ENCODE data around the gene CCSER1.

The CCSER1 gene

DNA sequence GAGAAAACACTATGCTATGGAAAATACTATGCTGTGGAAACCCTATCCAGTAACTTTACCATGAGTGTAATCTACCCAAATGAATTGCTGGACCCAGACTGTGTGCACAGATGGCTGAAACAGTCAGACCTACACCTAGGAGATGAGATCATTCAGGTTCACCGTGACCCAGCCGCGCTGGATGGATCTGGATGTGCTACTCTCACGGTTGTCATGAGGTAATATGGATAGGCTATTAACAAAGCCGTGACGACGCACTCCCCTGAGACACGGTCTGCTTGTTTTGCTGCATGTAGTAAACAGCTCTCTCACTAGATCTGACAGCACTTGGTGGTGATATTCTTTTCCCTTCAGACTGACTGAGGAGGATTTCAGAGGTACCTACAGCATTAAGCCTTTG is 1344.1 kb downstream of the CCSER1 start:
- Histone ChIP-seq H3K27me3 (ENCODE audit: insufficient read depth, low read length) (no peaks in the 10 kb centered on the region), H3K4me1 (ENCODE audit: control insufficient read depth in 1 of 2, insufficient read depth in 2 of 2, low read length in 2 of 2) (no peaks in the 10 kb centered on the region), H2AK5ac (ENCODE audit: low read length) (no peak overlapping the region), H2AFZ (ENCODE audit: insufficient read depth, low read length, poor library complexity) (no peak overlapping the region), H3K36me3 (ENCODE audit: control insufficient read depth in 1 of 2, insufficient read depth in 2 of 2, low read length in 2 of 2) (no peaks in the 10 kb centered on the region), H2BK5ac (ENCODE audit: low read depth, low read length, poor library complexity) (no peak overlapping the region), H3K9me3 (ENCODE audit: insufficient read depth, low read depth, low read length) (no peaks in the 10 kb centered on the region), H3K18ac (ENCODE audit: low read length) (no peak overlapping the region), H3K9ac (ENCODE audit: low read length) (no peak overlapping the region), H3K4me2 (ENCODE audit: low read length) (no peak overlapping the region), H4K91ac (ENCODE audit: low read depth, low read length) (no peak overlapping the region), H3K79me2 (ENCODE audit: control insufficient read depth, insufficient read depth, low read length, poor library complexity) (no peaks in the 10 kb centered on the region), H3K27ac (ENCODE audit: low read depth, low read length) (no peak overlapping the region), H2BK12ac (ENCODE audit: low read length) (no peak overlapping the region), H4K8ac (ENCODE audit: low read depth, low read length) (no peak overlapping the region), H3K14ac (ENCODE audit: low read length) (no peak overlapping the region), H4K12ac (ENCODE audit: low read depth, low read length) (no peak overlapping the region), H3K23ac (ENCODE audit: low read length) (no peak overlapping the region), H3K4me3 (ENCODE audit: low read depth, low read length) (no peak overlapping the region), H3K4ac (ENCODE audit: low read depth, low read length) (no peak overlapping the region), H3K79me1 (ENCODE audit: low read length) (no peaks in the 10 kb centered on the region), H2BK120ac (ENCODE audit: insufficient read depth, low read length, poor library complexity) (no peak overlapping the region)
- WGBS (ENCODE audit: extremely low coverage, insufficient coverage, insufficient read length), result no CpG with 5 or more reads among the region's 8 CpGs
- no peak for DNase-seq

DNA sequence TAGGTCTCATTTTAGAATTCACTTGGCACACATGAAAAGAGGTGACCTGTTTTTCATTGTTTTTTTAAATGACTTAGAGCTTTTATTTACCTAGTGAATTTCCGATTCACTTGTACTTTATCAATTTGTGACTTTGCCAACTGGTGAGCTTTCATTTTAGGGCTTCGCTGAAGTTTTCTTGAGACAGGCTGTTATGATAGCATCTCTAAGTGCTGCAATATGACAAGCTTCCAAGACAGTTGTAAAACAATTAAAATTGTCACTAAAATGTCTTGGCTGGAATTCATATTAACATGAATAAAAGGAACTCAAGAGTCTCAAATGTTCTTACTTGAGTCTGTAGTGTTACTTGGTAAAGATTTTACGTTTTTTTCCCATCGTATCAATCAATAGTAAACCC is 1344.9 kb downstream of the CCSER1 start:
- H2AFZ ChIP-seq (ENCODE audit: insufficient read depth, low read length, poor library complexity), result no peak overlapping the region
- H2BK120ac ChIP-seq (ENCODE audit: insufficient read depth, low read length, poor library complexity), result no peak overlapping the region
- no peak overlapping the region for H3K14ac ChIP-seq (ENCODE audit: low read length)
- no peak for DNase-seq
- H4K91ac ChIP-seq (ENCODE audit: low read depth, low read length), result no peak overlapping the region
- no peak overlapping the region for H3K4me3 ChIP-seq (ENCODE audit: low read depth, low read length)
- H4K12ac ChIP-seq (ENCODE audit: low read depth, low read length), result no peak overlapping the region
- no peak overlapping the region for H2AK5ac ChIP-seq (ENCODE audit: low read length)
- H3K9ac ChIP-seq (ENCODE audit: low read length), result no peak overlapping the region
- H3K27me3 ChIP-seq (ENCODE audit: insufficient read depth, low read length), result no peaks in the 10 kb centered on the region
- no peaks in the 10 kb centered on the region for H3K79me2 ChIP-seq (ENCODE audit: control insufficient read depth, insufficient read depth, low read length, poor library complexity)
- H3K79me1 ChIP-seq (ENCODE audit: low read length), result no peaks in the 10 kb centered on the region
- no peak overlapping the region for H2BK5ac ChIP-seq (ENCODE audit: low read depth, low read length, poor library complexity)
- H3K4me2 ChIP-seq (ENCODE audit: low read length), result no peak overlapping the region
- no peak overlapping the region for H4K8ac ChIP-seq (ENCODE audit: low read depth, low read length)
- H3K18ac ChIP-seq (ENCODE audit: low read length), result no peak overlapping the region
- no peaks in the 10 kb centered on the region for H3K4me1 ChIP-seq (ENCODE audit: control insufficient read depth in 1 of 2, insufficient read depth in 2 of 2, low read length in 2 of 2)
- no peak overlapping the region for H3K23ac ChIP-seq (ENCODE audit: low read length)
- WGBS (ENCODE audit: extremely low coverage, insufficient coverage, insufficient read length), result no CpG with 5 or more reads among the region's 4 CpGs
- no peak overlapping the region for H2BK12ac ChIP-seq (ENCODE audit: low read length)
- H3K27ac ChIP-seq (ENCODE audit: low read depth, low read length), result no peak overlapping the region
- H3K4ac ChIP-seq (ENCODE audit: low read depth, low read length), result no peak overlapping the region
- H3K9me3 ChIP-seq (ENCODE audit: insufficient read depth, low read depth, low read length), result no peaks in the 10 kb centered on the region
- no peaks in the 10 kb centered on the region for H3K36me3 ChIP-seq (ENCODE audit: control insufficient read depth in 1 of 2, insufficient read depth in 2 of 2, low read length in 2 of 2)

DNA sequence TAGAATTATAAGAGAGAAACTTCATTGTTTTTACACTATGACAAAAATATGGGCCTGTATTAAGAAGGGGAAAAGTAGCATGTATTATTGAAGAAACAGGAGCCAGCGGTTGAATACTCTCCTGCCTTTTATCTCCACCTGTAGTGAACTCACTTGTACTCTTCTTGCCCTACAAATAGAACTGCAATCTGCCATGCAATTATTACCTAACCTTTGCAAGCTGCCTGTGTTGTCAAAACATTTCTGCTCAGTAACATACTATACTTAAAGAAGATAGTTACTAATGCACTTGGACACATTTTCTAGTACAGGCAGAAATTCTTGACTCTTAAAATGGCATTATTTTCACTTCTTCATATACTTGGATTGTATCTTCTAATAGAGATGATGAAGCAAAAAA is 1358.2 kb downstream of the CCSER1 start:
- H3K27me3 ChIP-seq (ENCODE audit: insufficient read depth, low read length), result no peaks in the 10 kb centered on the region
- no peak overlapping the region for H2BK120ac ChIP-seq (ENCODE audit: insufficient read depth, low read length, poor library complexity)
- DNase-seq, result no peak
- H3K79me2 ChIP-seq (ENCODE audit: control insufficient read depth, insufficient read depth, low read length, poor library complexity), result no peaks in the 10 kb centered on the region
- H3K4ac ChIP-seq (ENCODE audit: low read depth, low read length), result no peak overlapping the region
- H4K8ac ChIP-seq (ENCODE audit: low read depth, low read length), result no peak overlapping the region
- no peak overlapping the region for H3K18ac ChIP-seq (ENCODE audit: low read length)
- no peak overlapping the region for H3K27ac ChIP-seq (ENCODE audit: low read depth, low read length)
- no peaks in the 10 kb centered on the region for H3K4me1 ChIP-seq (ENCODE audit: control insufficient read depth in 1 of 2, insufficient read depth in 2 of 2, low read length in 2 of 2)
- H3K9me3 ChIP-seq (ENCODE audit: insufficient read depth, low read depth, low read length), result no peaks in the 10 kb centered on the region
- H4K12ac ChIP-seq (ENCODE audit: low read depth, low read length), result no peak overlapping the region
- H3K14ac ChIP-seq (ENCODE audit: low read length), result no peak overlapping the region
- H3K23ac ChIP-seq (ENCODE audit: low read length), result no peak overlapping the region
- H2BK5ac ChIP-seq (ENCODE audit: low read depth, low read length, poor library complexity), result no peak overlapping the region
- no peak overlapping the region for H3K4me3 ChIP-seq (ENCODE audit: low read depth, low read length)
- H3K79me1 ChIP-seq (ENCODE audit: low read length), result no peaks in the 10 kb centered on the region
- H2AK5ac ChIP-seq (ENCODE audit: low read length), result no peak overlapping the region
- H3K36me3 ChIP-seq (ENCODE audit: control insufficient read depth in 1 of 2, insufficient read depth in 2 of 2, low read length in 2 of 2), result no peaks in the 10 kb centered on the region
- H3K4me2 ChIP-seq (ENCODE audit: low read length), result no peak overlapping the region
- no peak overlapping the region for H3K9ac ChIP-seq (ENCODE audit: low read length)
- H2BK12ac ChIP-seq (ENCODE audit: low read length), result no peak overlapping the region
- no peak overlapping the region for H2AFZ ChIP-seq (ENCODE audit: insufficient read depth, low read length, poor library complexity)
- no CpG with 5 or more reads among the region's 1 CpG for WGBS (ENCODE audit: extremely low coverage, insufficient coverage, insufficient read length)
- H4K91ac ChIP-seq (ENCODE audit: low read depth, low read length), result no peak overlapping the region

DNA sequence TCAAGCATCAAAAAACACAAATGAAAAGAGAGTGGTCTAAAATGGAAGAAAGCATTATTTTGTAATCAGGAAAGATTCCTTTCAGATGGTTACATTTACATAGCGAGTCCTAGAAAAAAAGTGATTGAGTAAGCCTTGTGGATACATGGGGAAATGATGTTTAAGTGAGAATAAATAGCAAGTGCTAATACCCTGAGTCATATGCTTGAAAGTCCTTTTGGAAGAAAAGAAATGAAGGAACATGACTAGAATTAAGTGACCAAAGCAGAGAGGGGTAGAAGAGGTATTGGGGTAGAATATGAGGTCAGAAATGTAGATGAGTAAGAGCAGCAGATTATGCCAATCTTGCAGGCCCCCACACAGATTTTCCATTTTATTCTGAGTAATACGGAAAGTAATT is 1361.8 kb downstream of the CCSER1 start:
- WGBS (ENCODE audit: extremely low coverage, insufficient coverage, insufficient read length), result no CpG with 5 or more reads among the region's 2 CpGs
- no peak for DNase-seq
- Histone ChIP-seq H3K9ac (ENCODE audit: low read length) (no peak overlapping the region), H3K79me1 (ENCODE audit: low read length) (no peaks in the 10 kb centered on the region), H3K27ac (ENCODE audit: low read depth, low read length) (no peak overlapping the region), H4K91ac (ENCODE audit: low read depth, low read length) (no peak overlapping the region), H3K4me1 (ENCODE audit: control insufficient read depth in 1 of 2, insufficient read depth in 2 of 2, low read length in 2 of 2) (no peaks in the 10 kb centered on the region), H3K4me3 (ENCODE audit: low read depth, low read length) (no peak overlapping the region), H3K14ac (ENCODE audit: low read length) (no peak overlapping the region), H2AFZ (ENCODE audit: insufficient read depth, low read length, poor library complexity) (no peak overlapping the region), H3K79me2 (ENCODE audit: control insufficient read depth, insufficient read depth, low read length, poor library complexity) (no peaks in the 10 kb centered on the region), H3K18ac (ENCODE audit: low read length) (no peak overlapping the region), H3K4me2 (ENCODE audit: low read length) (no peak overlapping the region), H3K4ac (ENCODE audit: low read depth, low read length) (no peak overlapping the region), H2BK5ac (ENCODE audit: low read depth, low read length, poor library complexity) (no peak overlapping the region), H2AK5ac (ENCODE audit: low read length) (no peak overlapping the region), H2BK12ac (ENCODE audit: low read length) (no peak overlapping the region), H4K12ac (ENCODE audit: low read depth, low read length) (no peak overlapping the region), H4K8ac (ENCODE audit: low read depth, low read length) (no peak overlapping the region), H3K27me3 (ENCODE audit: insufficient read depth, low read length) (no peaks in the 10 kb centered on the region), H3K36me3 (ENCODE audit: control insufficient read depth in 1 of 2, insufficient read depth in 2 of 2, low read length in 2 of 2) (no peaks in the 10 kb centered on the region), H2BK120ac (ENCODE audit: insufficient read depth, low read length, poor library complexity) (no peak overlapping the region), H3K23ac (ENCODE audit: low read length) (no peak overlapping the region), H3K9me3 (ENCODE audit: insufficient read depth, low read depth, low read length) (no peaks in the 10 kb centered on the region)

Data from trophoblast cell (in vitro differentiated cells and primary cell).